Stimulated activated effector memory CD8-positive, alpha-beta T cell treated with anti-CD3 and anti-CD28 coated beads, Interleukin-12 subunit alpha, Interleukin-12 subunit beta, amount 100 ng/mL, for 72 hours (primary cell): ENCODE data around the gene PRCC.

Source experiments
- ATAC-seq: fragments of 150-1000 bp; cut with Tn5 transposase; 2 replicates; pipeline ENCODE4 v1.10.0; 2021
- DNase-seq, 2 donors: peaks; one replicate each; pipeline ENCODE4 v3.0.0; 2021 to 2022; ENCODE audit warnings: low spot score in 2 of 2
- H3K27ac Mint-ChIP-seq: one replicate; pipeline ENCODE4 v1.8.0; 2022; ENCODE audit warnings: mild to moderate bottlenecking, mixed read lengths
- H3K36me3 Mint-ChIP-seq: one replicate; pipeline ENCODE4 v1.8.0; 2022; ENCODE audit warnings: mild to moderate bottlenecking, mixed read lengths
- H3K4me1 Mint-ChIP-seq: one replicate; pipeline ENCODE4 v1.8.0; 2022; ENCODE audit warnings: mixed read lengths
- H3K4me3 Mint-ChIP-seq: one replicate; pipeline ENCODE4 v1.8.0; 2022; ENCODE audit warnings: mild to moderate bottlenecking, mixed read lengths
- H3K9me3 Mint-ChIP-seq: one replicate; pipeline ENCODE4 v1.8.0; 2022; ENCODE audit warnings: mixed read lengths

PRCC gene

DNA sequence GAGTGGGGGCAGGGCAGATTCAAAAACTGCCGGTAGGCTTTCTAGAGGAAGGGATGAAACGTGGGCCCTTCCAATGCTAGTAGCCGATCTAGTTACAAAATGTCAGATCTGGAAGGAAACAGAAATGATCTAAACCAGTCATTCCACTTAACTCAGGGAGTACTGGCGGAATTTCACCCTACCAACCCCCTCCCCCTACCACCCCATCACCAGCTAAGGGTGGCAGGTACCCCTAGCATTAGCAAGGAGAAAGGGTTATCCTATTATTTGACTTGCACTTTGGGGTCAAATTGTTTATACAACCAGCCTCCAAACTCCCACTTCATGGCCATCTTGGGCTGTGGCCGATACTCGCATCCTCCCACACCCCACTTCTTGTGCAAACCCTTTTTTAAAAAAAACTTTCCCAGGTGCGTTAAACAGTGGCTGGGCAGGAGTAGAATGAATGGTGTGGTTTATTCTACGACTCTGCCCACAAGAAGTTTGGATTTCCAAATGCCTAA lies 25.8 kb upstream of the PRCC start:
- Mint-ChIP-seq H3K9me3 (no peaks in the 10 kb centered on the region), H3K4me3 (peak overlapping the region; percentile 91), H3K27ac (peak overlapping the region; percentile 98), H3K4me1 (peaks cover 59% of the 10 kb centered on the region), H3K36me3 (peaks cover 74% of the 10 kb centered on the region)
- DNase-seq (no peak), ATAC-seq (peak; percentile 27)

DNA sequence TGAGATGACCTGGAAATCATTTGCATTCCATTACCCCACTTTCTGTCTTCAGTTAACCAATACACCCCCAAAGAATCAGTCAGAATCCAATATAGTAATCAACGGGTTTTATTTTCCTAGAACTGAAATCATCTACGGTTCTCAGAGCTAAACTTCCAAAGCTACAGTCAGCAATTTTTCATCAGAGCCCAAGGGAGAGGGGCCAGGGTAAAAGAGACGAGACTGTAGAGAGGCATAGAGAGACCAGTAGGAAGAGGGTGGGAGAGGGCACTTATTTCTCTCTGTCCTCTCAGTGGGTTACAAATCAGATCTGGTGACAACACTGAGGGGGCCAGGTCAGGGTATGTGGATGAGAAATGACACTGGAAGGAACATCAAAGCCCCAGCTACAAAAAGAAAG lies 25.3 kb upstream of the PRCC start:
- Mint-ChIP-seq H3K27ac (peak overlapping the region; percentile 98), H3K36me3 (peaks cover 79% of the 10 kb centered on the region), H3K4me1 (peaks cover 64% of the 10 kb centered on the region), H3K9me3 (no peaks in the 10 kb centered on the region), H3K4me3 (peak overlapping the region; percentile 91)
- DNase-seq (no peak), ATAC-seq (peak; percentile 3)

- peak overlapping the region; percentile 91 for H3K4me3 Mint-ChIP-seq
- DNase-seq (no peak), ATAC-seq (no peak)
- no peaks in the 10 kb centered on the region for H3K9me3 Mint-ChIP-seq
- H3K36me3 Mint-ChIP-seq = peaks cover 77% of the 10 kb centered on the region
- peak overlapping the region; percentile 98 for H3K27ac Mint-ChIP-seq
- H3K4me1 Mint-ChIP-seq = peaks cover 72% of the 10 kb centered on the region
These were observed 24.5 kb upstream of the PRCC start for GRCh38 chr1:156742801-156743200.

DNA sequence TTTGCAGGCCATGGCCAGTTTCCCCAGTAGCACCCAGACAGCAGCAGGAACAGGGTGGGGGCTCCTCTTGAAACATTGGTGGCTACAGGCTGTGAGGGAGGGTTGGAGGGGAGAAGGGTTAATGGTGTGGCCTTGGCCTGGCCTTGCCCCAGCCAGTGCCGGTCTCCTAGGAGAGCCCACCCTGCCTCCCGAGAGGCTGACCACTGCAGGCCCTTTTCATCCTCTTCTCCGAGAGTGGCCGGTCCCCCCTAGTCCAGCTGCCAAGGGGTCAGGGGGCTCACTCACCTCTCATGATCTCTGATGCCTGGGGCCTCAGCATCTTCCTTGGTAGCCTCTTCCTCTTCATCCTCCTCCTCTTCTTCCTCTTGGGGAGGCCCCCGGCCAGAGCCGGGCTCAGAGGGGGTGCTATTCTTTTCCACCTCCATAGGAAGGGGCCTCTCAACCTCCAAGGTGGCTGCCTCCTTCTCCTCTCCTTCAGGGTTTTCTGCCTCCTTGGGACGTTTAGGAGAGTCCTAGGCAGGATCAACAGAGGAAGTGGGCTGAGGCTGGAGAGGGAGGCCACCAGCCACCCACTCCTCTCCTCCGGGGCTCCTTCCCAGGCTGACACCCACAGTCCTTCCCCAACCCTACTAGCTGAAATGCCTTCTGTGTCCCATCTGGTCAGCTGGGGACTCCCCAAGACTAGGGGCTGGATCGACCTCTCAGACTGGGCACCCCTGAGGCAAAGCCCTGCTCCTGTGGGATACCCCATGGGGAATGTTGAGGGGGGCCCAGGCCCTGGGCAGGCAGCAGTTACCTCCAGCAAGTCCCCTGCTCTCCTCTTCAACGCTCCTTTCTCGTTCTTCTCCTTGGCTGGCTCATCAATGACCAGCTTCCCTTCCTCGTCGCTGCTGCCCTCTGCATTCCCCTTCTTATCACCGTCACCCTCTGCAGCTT lies 23.7 kb upstream of the PRCC start:
- Mint-ChIP-seq H3K36me3 (peaks cover 80% of the 10 kb centered on the region), H3K9me3 (no peaks in the 10 kb centered on the region), H3K4me3 (peak overlapping the region; percentile 5), H3K27ac (peak overlapping the region; percentile 98), H3K4me1 (peaks cover 80% of the 10 kb centered on the region)
- ATAC-seq (no peak), DNase-seq (no peak)

DNA sequence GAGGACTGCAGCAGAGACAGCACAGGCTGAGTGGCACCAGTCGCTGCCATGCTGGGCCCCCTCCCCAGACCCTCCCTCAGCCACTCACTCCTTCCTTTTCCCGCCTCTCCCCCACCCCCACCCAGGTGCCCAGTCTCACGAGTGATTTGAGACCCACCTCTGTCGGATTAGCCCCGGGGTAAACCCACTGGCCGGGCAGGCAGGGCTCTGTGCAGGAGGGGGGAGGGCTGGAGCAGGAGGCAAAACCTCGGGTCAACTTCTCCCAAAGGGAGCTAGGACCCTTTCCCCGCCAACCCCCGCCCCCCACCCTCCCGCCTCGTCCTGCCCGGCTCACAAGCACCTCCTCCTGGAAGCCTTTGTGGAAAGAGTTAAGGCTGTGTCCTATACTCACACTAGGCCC lies 23.0 kb upstream of the PRCC start:
- Mint-ChIP-seq H3K9me3 (no peaks in the 10 kb centered on the region), H3K4me1 (peaks cover 88% of the 10 kb centered on the region), H3K36me3 (peaks cover 87% of the 10 kb centered on the region), H3K27ac (peak overlapping the region; percentile 98), H3K4me3 (peak overlapping the region; percentile 5)
- DNase-seq (no peak), ATAC-seq (no peak)

GRCh38 chr1:156744786-156745419 lies 22.4 kb upstream of the PRCC start:
- H3K36me3 Mint-ChIP-seq = peaks cover 92% of the 10 kb centered on the region
- H3K27ac Mint-ChIP-seq = peak overlapping the region; percentile 98
- no peak for ATAC-seq
- no peak for DNase-seq
- H3K4me1 Mint-ChIP-seq = peaks cover 93% of the 10 kb centered on the region
- H3K4me3 Mint-ChIP-seq = no peak overlapping the region
- H3K9me3 Mint-ChIP-seq = no peaks in the 10 kb centered on the region

DNA sequence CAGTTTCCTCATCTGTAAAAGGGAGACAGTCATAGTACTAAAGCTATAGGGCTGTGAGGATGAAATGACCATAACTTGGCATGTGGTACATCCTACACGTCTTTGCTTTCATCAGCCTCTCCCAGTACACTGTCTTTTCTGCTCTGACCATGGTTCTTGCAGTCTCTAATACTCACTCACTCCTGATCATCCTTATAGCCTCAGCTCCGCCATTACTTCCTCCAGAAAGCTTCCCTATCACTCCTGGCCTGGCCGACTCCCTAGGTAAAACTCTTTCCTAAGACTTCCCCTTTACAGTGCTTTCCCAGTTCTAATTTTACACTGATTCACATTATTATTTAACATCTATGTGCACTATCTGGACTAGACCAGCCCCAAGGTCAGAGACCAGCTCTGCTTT lies 21.5 kb upstream of the PRCC start:
- H3K4me3 Mint-ChIP-seq = peak overlapping the region; percentile 87
- peaks cover 96% of the 10 kb centered on the region for H3K4me1 Mint-ChIP-seq
- no peak for ATAC-seq
- no peaks in the 10 kb centered on the region for H3K9me3 Mint-ChIP-seq
- no peak for DNase-seq
- peak overlapping the region; percentile 98 for H3K27ac Mint-ChIP-seq
- H3K36me3 Mint-ChIP-seq = peaks cover 92% of the 10 kb centered on the region

DNA sequence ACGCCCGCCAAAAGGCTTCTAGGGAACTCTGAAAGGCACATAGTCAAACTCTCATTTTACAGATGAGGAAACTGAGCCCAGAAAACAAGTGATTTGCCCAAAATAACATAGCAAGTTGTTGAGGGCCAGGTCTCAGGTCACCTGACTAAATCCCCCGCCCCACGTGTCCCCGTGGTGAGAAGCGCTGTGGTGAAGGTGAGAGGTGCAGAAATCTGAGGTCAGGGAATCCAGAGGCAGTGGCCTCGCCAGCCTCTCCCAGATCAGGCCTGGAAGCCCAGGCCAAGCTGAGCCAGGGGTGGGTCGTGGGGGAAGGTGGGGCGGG lies 21.0 kb upstream of the PRCC start:
- peaks cover 87% of the 10 kb centered on the region for H3K36me3 Mint-ChIP-seq
- H3K27ac Mint-ChIP-seq = peak overlapping the region; percentile 98
- peaks cover 92% of the 10 kb centered on the region for H3K4me1 Mint-ChIP-seq
- no peaks in the 10 kb centered on the region for H3K9me3 Mint-ChIP-seq
- DNase-seq (no peak), ATAC-seq (no peak)
- peak overlapping the region; percentile 87 for H3K4me3 Mint-ChIP-seq

- H3K36me3 Mint-ChIP-seq = peaks cover 87% of the 10 kb centered on the region
These were observed 20.4 kb upstream of the PRCC start for GRCh38 chr1:156746728-156747631.

DNA sequence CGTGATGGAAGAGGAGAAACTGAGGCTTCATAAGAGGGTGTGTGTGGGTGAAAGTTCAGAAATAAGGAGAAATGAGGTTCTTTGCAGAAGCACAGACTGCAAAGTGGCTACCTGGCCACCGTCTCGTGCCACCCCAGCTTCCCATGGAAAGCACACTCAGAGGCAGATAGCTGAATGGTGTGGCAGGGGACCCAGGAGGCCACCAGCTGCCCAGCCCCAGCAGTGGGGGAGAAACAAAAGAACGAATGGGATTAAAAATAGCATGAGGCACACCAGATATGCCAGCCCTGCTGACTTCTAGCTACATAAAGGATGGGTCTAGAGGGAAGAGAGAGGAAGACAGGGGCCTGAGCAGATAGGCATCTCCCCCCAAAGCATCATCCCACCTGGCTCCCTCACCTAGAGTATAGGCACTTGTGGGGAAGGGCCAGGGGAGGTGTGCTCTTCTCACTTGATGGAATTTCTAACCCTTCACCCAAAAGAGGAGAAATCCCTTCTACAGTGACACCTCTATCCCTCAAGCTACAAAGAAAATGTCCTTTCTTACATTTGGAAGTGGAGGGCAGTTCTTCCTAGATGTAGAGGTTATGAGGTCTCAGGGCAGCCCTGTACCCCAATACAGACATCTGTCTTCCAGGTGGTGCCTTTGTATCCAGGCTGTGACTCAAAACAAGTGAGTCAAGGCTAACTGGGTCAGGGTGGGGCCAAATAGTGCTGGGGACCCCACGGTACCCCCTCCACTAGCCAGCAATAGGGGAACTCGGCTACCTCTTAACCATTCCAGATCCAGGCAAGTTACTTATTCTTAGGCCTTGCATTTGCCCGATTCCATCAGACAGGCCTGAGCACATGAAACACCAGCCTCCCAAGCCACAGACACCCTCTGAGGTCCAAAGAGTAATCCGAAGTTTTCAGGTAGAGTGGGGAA lies 19.3 kb upstream of the PRCC start:
- H3K27ac Mint-ChIP-seq = peak overlapping the region; percentile 98
- H3K36me3 Mint-ChIP-seq = peaks cover 83% of the 10 kb centered on the region
- H3K4me1 Mint-ChIP-seq = peaks cover 81% of the 10 kb centered on the region
- no peak for ATAC-seq
- no peaks in the 10 kb centered on the region for H3K9me3 Mint-ChIP-seq
- no peak for DNase-seq
- peak overlapping the region; percentile 87 for H3K4me3 Mint-ChIP-seq

More at GRCh38 chr1:156746728-156747631, 20.4 kb upstream of the PRCC start:
- no peaks in the 10 kb centered on the region for H3K9me3 Mint-ChIP-seq
- H3K4me3 Mint-ChIP-seq = peak overlapping the region; percentile 87
- peak overlapping the region; percentile 98 for H3K27ac Mint-ChIP-seq
- DNase-seq (peak in 1 of 2 donors; percentile 71), ATAC-seq (peak; percentile 38)
- H3K4me1 Mint-ChIP-seq = peaks cover 86% of the 10 kb centered on the region

DNA sequence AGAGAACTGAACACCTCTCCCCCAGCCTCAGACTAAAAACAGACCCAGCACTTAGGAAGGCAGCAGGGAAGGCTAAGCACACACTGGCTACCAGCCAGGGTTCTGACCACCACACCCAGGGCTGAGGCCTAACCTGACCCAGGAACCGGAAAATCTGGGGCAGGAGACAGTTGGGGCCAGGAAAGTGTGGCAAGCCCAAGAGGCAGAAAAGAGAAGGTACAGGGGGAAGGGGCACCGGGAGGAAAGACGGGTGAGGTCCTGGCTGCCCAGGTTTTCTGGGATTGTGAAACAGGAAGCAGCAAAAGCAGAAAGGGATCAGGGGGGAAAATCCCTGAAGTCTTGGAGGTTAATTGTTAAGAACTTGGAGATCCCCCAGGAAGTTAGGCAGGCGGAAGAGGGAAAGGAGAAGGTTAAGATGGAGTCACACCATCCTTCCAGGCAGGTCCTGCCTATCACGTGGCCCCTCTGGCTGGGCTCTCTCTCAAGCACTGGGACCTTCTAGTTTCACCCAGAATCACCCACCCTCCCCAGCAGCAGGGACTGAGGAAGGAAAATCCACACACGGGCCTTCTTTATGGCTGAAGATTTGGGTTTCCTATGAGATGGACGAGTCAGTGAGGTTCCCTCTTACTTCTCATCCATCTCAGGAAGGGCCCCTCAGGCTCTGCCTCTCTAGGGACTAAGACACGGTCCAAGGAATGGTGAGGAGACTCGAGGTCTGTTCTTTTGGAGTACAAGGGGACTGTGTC lies 18.5 kb upstream of the PRCC start:
- no peaks in the 10 kb centered on the region for H3K9me3 Mint-ChIP-seq
- peaks cover 76% of the 10 kb centered on the region for H3K36me3 Mint-ChIP-seq
- DNase-seq (no peak), ATAC-seq (no peak)
- H3K4me1 Mint-ChIP-seq = peaks cover 73% of the 10 kb centered on the region
- H3K4me3 Mint-ChIP-seq = peak overlapping the region; percentile 87
- H3K27ac Mint-ChIP-seq = peak overlapping the region; percentile 98

DNA sequence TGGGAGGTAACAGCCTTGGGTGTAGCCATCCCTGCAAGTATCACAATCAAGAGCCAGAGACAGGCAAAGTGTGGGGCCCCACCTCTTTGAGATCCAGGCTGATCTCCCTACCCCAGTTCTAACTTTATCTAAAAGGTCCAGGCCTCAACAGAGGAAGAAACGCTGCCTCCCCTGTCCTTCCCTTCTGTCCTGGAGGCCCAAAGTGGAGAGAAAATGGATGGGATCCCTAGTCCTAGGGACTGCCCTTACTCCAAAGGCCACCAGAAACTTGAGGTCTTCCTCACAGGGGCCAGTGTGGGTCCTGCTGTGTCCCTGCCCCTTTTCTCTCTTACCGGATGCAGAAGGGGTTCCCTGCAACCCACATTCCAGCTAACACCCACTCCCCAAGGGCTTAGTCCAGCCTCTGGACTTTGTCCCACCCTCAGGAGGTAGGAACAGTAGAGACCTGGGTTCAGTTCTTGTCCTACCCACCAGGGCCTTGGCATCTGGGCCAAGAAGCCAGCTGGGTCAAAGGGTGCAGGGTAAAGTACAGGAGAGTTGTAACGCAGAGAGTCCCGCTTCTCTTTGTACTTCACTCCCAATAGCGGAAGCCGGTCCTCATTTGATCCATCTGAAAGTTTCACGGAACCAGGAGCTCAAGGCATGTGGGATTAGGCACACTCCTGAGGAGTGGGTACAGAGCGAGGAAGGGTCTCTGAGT lies 17.8 kb upstream of the PRCC start:
- H3K4me3 Mint-ChIP-seq = peak overlapping the region; percentile 87
- peaks cover 66% of the 10 kb centered on the region for H3K4me1 Mint-ChIP-seq
- DNase-seq = no peak
- H3K27ac Mint-ChIP-seq = peak overlapping the region; percentile 98
- H3K36me3 Mint-ChIP-seq = peaks cover 69% of the 10 kb centered on the region
- no peak for ATAC-seq
- H3K9me3 Mint-ChIP-seq = no peaks in the 10 kb centered on the region

DNA sequence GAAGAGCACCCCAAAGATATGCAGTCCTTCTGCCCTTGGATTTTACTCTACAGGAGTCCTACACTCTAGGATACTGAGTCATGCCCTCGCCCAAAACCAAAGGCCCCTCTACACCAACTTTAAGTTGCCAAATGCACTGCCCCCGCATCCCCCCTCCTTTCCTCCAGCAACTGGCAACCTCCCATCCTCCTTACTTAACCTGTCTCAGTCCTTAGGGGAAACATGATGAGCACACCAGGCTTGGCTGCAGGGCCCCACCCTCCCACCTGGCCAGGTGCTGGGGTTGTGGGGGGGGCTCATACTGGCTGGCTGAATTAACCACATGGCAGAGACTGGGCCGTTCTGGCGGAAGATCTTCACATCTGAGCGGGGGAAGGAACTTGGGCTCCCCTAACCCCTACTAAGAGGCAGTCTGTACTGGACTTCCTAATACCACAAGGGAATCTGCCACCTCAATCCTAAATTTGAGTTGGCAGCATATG lies 17.1 kb upstream of the PRCC start:
- DNase-seq (no peak), ATAC-seq (peak; percentile 11)
- H3K27ac Mint-ChIP-seq = peak overlapping the region; percentile 98
- H3K36me3 Mint-ChIP-seq = peaks cover 67% of the 10 kb centered on the region
- H3K4me3 Mint-ChIP-seq = peak overlapping the region; percentile 87
- H3K9me3 Mint-ChIP-seq = no peaks in the 10 kb centered on the region
- peaks cover 64% of the 10 kb centered on the region for H3K4me1 Mint-ChIP-seq
